Measurements from ENCODE around the gene CADM4. TPM values are rescaled to one million over a fixed set of nuclear protein-coding genes. Genes with fewer than 3 reads are reported as not detected.

Gene CADM4
- total RNA-seq, 1 experiment from 2014 or later, result 28.7 TPM

GRCh38 chr19:43595605-43595998 is 44.0 kb downstream of the CADM4 start:
- peaks cover 11 to 24% of the 10 kb centered on the region in 2 experiments; a peak in 3 of 4 replicates for H3K36me3 ChIP-seq (ENCODE audit: control insufficient read depth in 1 of 2, insufficient read depth in 2 of 2, low read length in 2 of 2)
- no peaks in the 10 kb centered on the region for H3K9me3 ChIP-seq (ENCODE audit: control insufficient read depth in 1 of 2, insufficient read depth in 1 of 2, low read depth in 1 of 2, low read length in 2 of 2)
- H3K4me2 ChIP-seq (ENCODE audit: low read length), result peak overlapping the region; percentile 98
- peak overlapping the region; percentile 71 to 92 for H3K4me3 ChIP-seq (replicated peaks in 1 of 2; ENCODE audit: low read depth in 1 of 2, low read length in 2 of 2)
- TF ChIP-seq CEBPB (IDR thresholded peaks at IDR 0.05; ENCODE audit: low read depth) (no peak), SIN3A (IDR thresholded peaks at IDR 0.05; ENCODE audit: low read depth) (0 out of 2 replicates have a peak, but pooled peaks have one; percentile 57)
- peak overlapping the region; percentile 87 for H3K9ac ChIP-seq (ENCODE audit: low read length)
- CTCF ChIA-PET, result interaction anchor here (0.7 to 2.8 kb wide), 13 partner anchors 12 to 171 kb away, joined by 3 to 20 read pairs (median 5); partner anchors contain the start of gene ZNF575
- BruUV-seq (replicated peaks), result TSS peak; percentile 87
- peaks cover 9 to 25% of the 10 kb centered on the region in 2 experiments; a peak in 3 of 4 replicates for H3K4me1 ChIP-seq (ENCODE audit: control insufficient read depth in 1 of 2, insufficient read depth in 2 of 2, low read length in 2 of 2)
- no peaks in the 10 kb centered on the region for H4K20me1 ChIP-seq (ENCODE audit: insufficient read depth)
- POLR2A ChIA-PET, result interaction anchor here (0.8 to 1.8 kb wide), 7 partner anchors 10 to 214 kb away, joined by 3 to 6 read pairs (median 4); partner anchors contain the start of genes PHLDB3, PINLYP, XRCC1 and ZNF575
- peak overlapping the region; percentile 52 for H3K27ac ChIP-seq (ENCODE audit: low read depth, low read length)
- no peak overlapping the region for H2AFZ ChIP-seq (ENCODE audit: low read depth, low read length, poor library complexity, severe bottlenecking)
- peak; percentile 12 for ATAC-seq
- H3K27me3 ChIP-seq (ENCODE audit: insufficient read depth, low read length), result no peaks in the 10 kb centered on the region
- peaks cover 55% of the 10 kb centered on the region for H3K79me2 ChIP-seq (ENCODE audit: insufficient read depth, low read length)
- RAD21 ChIA-PET (ENCODE audit: low non-redundant PET in 1 of 2, low total read pairs in 2 of 2, uncharacterized antibody in 2 of 2, unreplicated experiment in 2 of 2), result interaction anchor here (0.5 to 0.6 kb wide), 2 partner anchors 86 to 126 kb away, joined by 3 to 5 read pairs; no protein-coding TSS in a partner anchor
- intact Hi-C loops (cut with micrococcal nuclease), result no loop called here
- no peak for DNase-seq (ENCODE audit: low read depth, low spot score)
- no peaks in the 10 kb centered on the region for H3K9me2 ChIP-seq (ENCODE audit: insufficient read depth)

DNA sequence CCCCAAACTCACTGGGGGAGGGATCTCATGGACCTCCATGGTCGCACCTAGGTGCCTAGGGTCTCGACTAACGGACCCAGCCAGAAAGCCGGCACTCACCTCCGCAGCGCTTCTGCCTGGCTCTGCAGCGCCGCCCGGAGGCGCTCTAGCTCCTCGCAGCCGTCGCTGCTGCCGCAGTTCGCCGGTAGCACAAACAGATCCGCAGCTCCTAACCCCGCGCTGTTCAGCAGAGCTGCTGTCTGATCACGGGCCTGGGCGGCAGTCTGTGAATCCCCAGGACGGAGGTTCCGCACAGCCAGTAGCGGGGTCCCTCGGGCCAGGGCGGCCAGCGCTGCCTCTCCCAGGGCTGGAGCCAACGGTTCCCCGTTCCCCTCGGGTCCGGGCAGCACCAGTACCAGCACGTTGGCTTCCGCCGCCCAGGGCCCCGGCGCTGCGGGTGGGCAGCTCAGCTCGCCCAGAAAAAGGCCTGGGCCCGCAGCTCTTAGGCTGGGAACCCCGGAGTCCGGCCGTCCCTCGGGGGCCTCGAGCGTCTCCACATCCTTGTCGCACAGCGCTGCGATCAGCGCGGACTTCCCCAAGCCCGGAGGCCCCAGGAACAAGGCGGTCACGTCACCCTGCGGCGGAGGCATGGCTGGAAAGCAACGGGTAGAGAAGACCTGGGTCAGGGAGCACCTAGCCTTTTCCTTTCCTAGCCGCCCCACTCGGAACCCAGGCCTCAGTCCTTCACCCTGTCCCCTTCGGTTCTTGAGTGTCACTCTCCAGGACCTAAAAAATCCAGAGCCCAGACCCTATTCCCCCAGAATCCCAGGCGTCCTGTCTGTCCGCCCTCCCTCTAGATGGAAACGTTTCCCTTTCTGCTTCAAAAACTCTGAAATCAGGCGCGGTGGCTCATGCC is 44.7 kb downstream of the CADM4 start:
- Histone ChIP-seq H2AFZ (ENCODE audit: low read depth, low read length, poor library complexity, severe bottlenecking) (no peak overlapping the region), H3K4me3 (replicated peaks in 1 of 2; ENCODE audit: low read depth in 1 of 2, low read length in 2 of 2) (peak overlapping the region; percentile 71 to 92), H3K36me3 (ENCODE audit: control insufficient read depth in 1 of 2, insufficient read depth in 2 of 2, low read length in 2 of 2) (peaks cover 11 to 24% of the 10 kb centered on the region in 2 experiments; a peak in 3 of 4 replicates), H4K20me1 (ENCODE audit: insufficient read depth) (no peaks in the 10 kb centered on the region), H3K4me2 (ENCODE audit: low read length) (peak overlapping the region; percentile 98), H3K9me2 (ENCODE audit: insufficient read depth) (no peaks in the 10 kb centered on the region), H3K4me1 (ENCODE audit: control insufficient read depth in 1 of 2, insufficient read depth in 2 of 2, low read length in 2 of 2) (peaks cover 9 to 25% of the 10 kb centered on the region in 2 experiments; a peak in 3 of 4 replicates), H3K27ac (ENCODE audit: low read depth, low read length) (peak overlapping the region; percentile 52), H3K9ac (ENCODE audit: low read length) (peak overlapping the region; percentile 87), H3K27me3 (ENCODE audit: insufficient read depth, low read length) (no peaks in the 10 kb centered on the region), H3K79me2 (ENCODE audit: insufficient read depth, low read length) (peaks cover 55% of the 10 kb centered on the region), H3K9me3 (ENCODE audit: control insufficient read depth in 1 of 2, insufficient read depth in 1 of 2, low read depth in 1 of 2, low read length in 2 of 2) (no peaks in the 10 kb centered on the region)
- no TSS peak for BruUV-seq (replicated peaks)
- DNase-seq (ENCODE audit: low read depth, low spot score), result peak; percentile 45
- ATAC-seq, result peak; percentile 56
- intact Hi-C loops (cut with micrococcal nuclease), result loop anchor here (1.0 to 5.0 kb wide), 2 partner anchors 60 to 163 kb away; no protein-coding TSS in a partner anchor
- ChIA-PET CTCF (interaction anchor here (0.6 to 2.8 kb wide), 17 partner anchors 9 to 162 kb away, joined by 3 to 20 read pairs (median 4); partner anchors contain the start of genes SMG9 and ZNF575), RAD21 (ENCODE audit: low non-redundant PET in 1 of 2, low total read pairs in 2 of 2, uncharacterized antibody in 2 of 2, unreplicated experiment in 2 of 2) (interaction anchor here (0.9 to 1.0 kb wide), 5 partner anchors 40 to 162 kb away, joined by 3 to 4 read pairs (median 3); no protein-coding TSS in a partner anchor), POLR2A (interaction anchor here (0.8 to 1.4 kb wide), 3 partner anchors 10 to 62 kb away, joined by 3 to 5 read pairs (median 4); partner anchors contain the start of gene ZNF575)
- TF ChIP-seq SIN3A (IDR thresholded peaks at IDR 0.05; ENCODE audit: low read depth) (no peak), REST (IDR thresholded peaks at IDR 0.05; ENCODE audit: low read depth) (no peak), CTCF (IDR thresholded peaks at IDR 0.05 in 2 of 3, conservative IDR thresholded peaks at IDR 0.05 in 1 of 3; ENCODE audit: borderline replicate concordance in 1 of 3, insufficient read depth in 1 of 3, low read depth in 2 of 3, low read length in 2 of 3) (peak; percentile 70 to 92 (median 83)), EZH2phosphoT487 (IDR thresholded peaks at IDR 0.05; ENCODE audit: borderline replicate concordance) (no peak), EZH2 (IDR thresholded peaks at IDR 0.05) (no peak), FOSL1 (IDR thresholded peaks at IDR 0.05; ENCODE audit: low read depth) (no peak), CEBPB (IDR thresholded peaks at IDR 0.05; ENCODE audit: low read depth) (no peak), SRF (IDR thresholded peaks at IDR 0.05; ENCODE audit: low read depth) (no peak), RAD21 (IDR thresholded peaks at IDR 0.05; ENCODE audit: low read depth) (peak; percentile 88), ZFX (IDR thresholded peaks at IDR 0.05) (no peak), POLR2AphosphoS5 (IDR thresholded peaks at IDR 0.05; ENCODE audit: low read depth, low read length) (no peak), JUND (IDR thresholded peaks at IDR 0.05) (no peak)
